ENCODE measurements around the gene TOGARAM2. TPM values are rescaled to one million over a fixed set of nuclear protein-coding genes. Genes with fewer than 3 reads are reported as not detected.
"Not testable (repeated sequence)": the region's sequence is repeated elsewhere in the genome, so short reads cannot be mapped to it uniquely, and the experiment has no call there.

TOGARAM2 gene
- polyA plus RNA-seq, 3 donors from 2014 or later: 3.1 to 13.0 (median 9.5) TPM

GRCh38 chr2:29073933-29074332, 92.8 kb downstream of the TOGARAM2 start:
- Mint-ChIP-seq H3K4me1 (no peaks in the 10 kb centered on the region), H3K9me3 (no peaks in the 10 kb centered on the region), H3K27ac (no peak overlapping the region), H3K4me3 (no peak overlapping the region), H3K36me3 (peaks cover 0 to 13% (median 0%) of the 10 kb centered on the region in 3 donors), H3K27me3 (ENCODE audit: low read depth in 3 of 3) (peaks cover 0 to 2% (median 0%) of the 10 kb centered on the region in 3 donors)
- no peak for DNase-seq

- DNase-seq: no peak
- Mint-ChIP-seq H3K27me3 (ENCODE audit: low read depth in 3 of 3) (peaks cover 0 to 2% (median 0%) of the 10 kb centered on the region in 3 donors), H3K9me3 (no peaks in the 10 kb centered on the region), H3K4me1 (no peaks in the 10 kb centered on the region), H3K36me3 (peaks cover 0 to 12% (median 0%) of the 10 kb centered on the region in 3 donors), H3K27ac (no peak within 1 kb of the TSS), H3K4me3 (no peak within 1 kb of the TSS)
Measured at GRCh38 chr2:29074411-29074810, 93.3 kb downstream of the TOGARAM2 start, which contains the start of gene PCARE. TSS of gene PCARE (minus strand) at chr2:29074523. CDS start at chr2:29074261, 262 bp downstream.

- H3K4me3 Mint-ChIP-seq: no peak overlapping the region
- DNase-seq: no peak
- peaks cover 0 to 2% (median 0%) of the 10 kb centered on the region in 3 donors for H3K27me3 Mint-ChIP-seq (ENCODE audit: low read depth in 3 of 3)
- H3K27ac Mint-ChIP-seq: no peak overlapping the region
- H3K4me1 Mint-ChIP-seq: no peaks in the 10 kb centered on the region
- H3K36me3 Mint-ChIP-seq: peaks cover 0 to 12% (median 0%) of the 10 kb centered on the region in 3 donors
- no peaks in the 10 kb centered on the region for H3K9me3 Mint-ChIP-seq
Measured at GRCh38 chr2:29075894-29076705, 95.0 kb downstream of the TOGARAM2 start.

GRCh38 chr2:29079887-29080286, 98.8 kb downstream of the TOGARAM2 start:
- Mint-ChIP-seq H3K27ac (no peak overlapping the region), H3K4me3 (no peak overlapping the region), H3K9me3 (no peaks in the 10 kb centered on the region), H3K36me3 (peaks cover 0 to 12% (median 0%) of the 10 kb centered on the region in 3 donors), H3K4me1 (no peaks in the 10 kb centered on the region), H3K27me3 (ENCODE audit: low read depth in 3 of 3) (peaks cover 0 to 2% (median 0%) of the 10 kb centered on the region in 3 donors)
- no peak for DNase-seq

- Mint-ChIP-seq H3K36me3 (peaks cover 0 to 12% (median 0%) of the 10 kb centered on the region in 3 donors), H3K4me1 (no peaks in the 10 kb centered on the region), H3K27me3 (ENCODE audit: low read depth in 3 of 3) (peaks cover 0 to 2% (median 0%) of the 10 kb centered on the region in 3 donors), H3K27ac (no peak overlapping the region), H3K4me3 (no peak overlapping the region), H3K9me3 (no peaks in the 10 kb centered on the region)
- DNase-seq: no peak
Measured at GRCh38 chr2:29080886-29081743, 100.0 kb downstream of the TOGARAM2 start.

- peaks cover 0 to 6% (median 0%) of the 10 kb centered on the region in 3 donors for H3K36me3 Mint-ChIP-seq
- peaks cover 0 to 2% (median 0%) of the 10 kb centered on the region in 3 donors for H3K27me3 Mint-ChIP-seq (ENCODE audit: low read depth in 3 of 3)
- H3K4me3 Mint-ChIP-seq: no peak overlapping the region
- no peaks in the 10 kb centered on the region for H3K4me1 Mint-ChIP-seq
- peak overlapping the region in 1 of 6 donors; percentile 10 for H3K27ac Mint-ChIP-seq
- H3K9me3 Mint-ChIP-seq: no peaks in the 10 kb centered on the region
- DNase-seq: no peak
Measured at GRCh38 chr2:29082804-29083495, 101.9 kb downstream of the TOGARAM2 start.

- no peak for DNase-seq
- Mint-ChIP-seq H3K9me3 (no peaks in the 10 kb centered on the region), H3K27ac (no peak overlapping the region), H3K27me3 (ENCODE audit: low read depth in 3 of 3) (peaks cover 0 to 2% (median 0%) of the 10 kb centered on the region in 3 donors), H3K4me1 (no peaks in the 10 kb centered on the region), H3K36me3 (peaks cover 0 to 6% (median 0%) of the 10 kb centered on the region in 3 donors), H3K4me3 (no peak overlapping the region)
Measured at GRCh38 chr2:29084554-29084953, 103.5 kb downstream of the TOGARAM2 start.

GRCh38 chr2:29090311-29090710, 109.2 kb downstream of the TOGARAM2 start:
- H3K4me1 Mint-ChIP-seq; H3K9me3 Mint-ChIP-seq; H3K4me3 Mint-ChIP-seq; H3K27me3 Mint-ChIP-seq (ENCODE audit: low read depth in 3 of 3); H3K27ac Mint-ChIP-seq; H3K36me3 Mint-ChIP-seq; DNase-seq: not testable (repeated sequence)

- H3K27me3 Mint-ChIP-seq (ENCODE audit: low read depth in 3 of 3): peaks cover 0 to 3% (median 0%) of the 10 kb centered on the region in 3 donors
- H3K4me1 Mint-ChIP-seq: no peaks in the 10 kb centered on the region
- peaks cover 0 to 2% (median 0%) of the 10 kb centered on the region in 6 donors for H3K9me3 Mint-ChIP-seq
- H3K4me3 Mint-ChIP-seq: no peak overlapping the region
- DNase-seq: no peak
- no peak overlapping the region for H3K27ac Mint-ChIP-seq
- no peaks in the 10 kb centered on the region for H3K36me3 Mint-ChIP-seq
Measured at GRCh38 chr2:29096969-29097368, 115.9 kb downstream of the TOGARAM2 start.

- no peak overlapping the region for H3K27ac Mint-ChIP-seq
- H3K4me3 Mint-ChIP-seq: no peak overlapping the region
- H3K36me3 Mint-ChIP-seq: no peaks in the 10 kb centered on the region
- peaks cover 0 to 3% (median 1%) of the 10 kb centered on the region in 3 donors for H3K27me3 Mint-ChIP-seq (ENCODE audit: low read depth in 3 of 3)
- no peak for DNase-seq
- H3K4me1 Mint-ChIP-seq: no peaks in the 10 kb centered on the region
- H3K9me3 Mint-ChIP-seq: peaks cover 0 to 2% (median 0%) of the 10 kb centered on the region in 6 donors
Measured at GRCh38 chr2:29097569-29097968, 116.5 kb downstream of the TOGARAM2 start.

- Mint-ChIP-seq H3K4me3 (no peak overlapping the region), H3K36me3 (no peaks in the 10 kb centered on the region), H3K27ac (no peak overlapping the region), H3K27me3 (ENCODE audit: low read depth in 3 of 3) (peaks cover 0 to 1% (median 0%) of the 10 kb centered on the region in 3 donors), H3K9me3 (peaks cover 0 to under 1% (median 0%) of the 10 kb centered on the region in 6 donors), H3K4me1 (no peaks in the 10 kb centered on the region)
- DNase-seq: no peak
Measured at GRCh38 chr2:29100564-29100963, 119.5 kb downstream of the TOGARAM2 start.
